OCI-LY1 (cell line): ENCODE measurements around the gene TMEM164.

ENCODE experiments used
- H2AFZ ChIP-seq: fragments of 200-600 bp; sonication (generic), shearing (Covaris generic); 2 replicates; pipeline ENCODE4 v1.6.0; 2014; ENCODE audit warnings: antibody characterized with exemption, mild to moderate bottlenecking, low read length
- H3F3A ChIP-seq: fragments of 200-600 bp; sonication (generic), shearing (Covaris generic); 2 replicates; pipeline ENCODE4 v1.6.0; 2014; ENCODE audit warnings: mild to moderate bottlenecking, antibody characterized with exemption, low read length, moderate library complexity; ENCODE audit not compliant: insufficient read depth
- H3K27ac ChIP-seq: fragments of 200-600 bp; sonication (generic); 2 replicates; pipeline ENCODE4 v1.5.1; 2014; ENCODE audit warnings: low read length, mixed run types, mild to moderate bottlenecking, low read depth; ENCODE audit not compliant: poor library complexity, severe bottlenecking
- H3K27me3 ChIP-seq: fragments of 200-600 bp; sonication (generic); 2 replicates; pipeline ENCODE4 v1.6.0; 2014; ENCODE audit warnings: antibody characterized with exemption, mild to moderate bottlenecking, low read length, moderate library complexity; ENCODE audit not compliant: insufficient read depth
- H3K36me3 ChIP-seq: fragments of 200-600 bp; sonication (generic); 2 replicates; pipeline ENCODE4 v1.6.1; 2014; ENCODE audit warnings: mild to moderate bottlenecking, antibody characterized with exemption, low read length, moderate library complexity, mixed read lengths; ENCODE audit not compliant: insufficient read depth
- H3K4me1 ChIP-seq: fragments of 200-600 bp; sonication (generic); 2 replicates; pipeline ENCODE4 v1.5.1; 2014; ENCODE audit warnings: mild to moderate bottlenecking, low read length, moderate library complexity; ENCODE audit not compliant: insufficient read depth, severe bottlenecking
- H3K4me2 ChIP-seq: fragments of 200-600 bp; sonication (generic), shearing (Covaris generic); 2 replicates; pipeline ENCODE4 v1.6.1; 2014; ENCODE audit warnings: low read length
- H3K4me3 ChIP-seq: fragments of 200-600 bp; sonication (generic); 2 replicates; pipeline ENCODE4 v1.5.1; 2014; ENCODE audit warnings: low read length, low read depth, mild to moderate bottlenecking, mixed read lengths; ENCODE audit not compliant: poor library complexity, severe bottlenecking
- H3K79me2 ChIP-seq: fragments of 200-600 bp; shearing (Covaris generic); 2 replicates; pipeline ENCODE4 v1.6.1; 2016; ENCODE audit warnings: mixed run types, low read length, mixed read lengths; ENCODE audit not compliant: insufficient read depth
- H3K9ac ChIP-seq: fragments of 200-600 bp; sonication (generic), shearing (Covaris generic); 2 replicates; pipeline ENCODE4 v1.6.1; 2014; ENCODE audit warnings: mild to moderate bottlenecking, low read length, mixed read lengths
- H3K9me2 ChIP-seq: fragments of 200-600 bp; sonication (generic), shearing (Covaris generic); 2 replicates; pipeline ENCODE4 v1.6.1; 2014; ENCODE audit warnings: low read depth, mild to moderate bottlenecking, low read length, mixed read lengths
- H3K9me3 ChIP-seq: fragments of 200-600 bp; shearing (Covaris generic); 2 replicates; pipeline ENCODE4 v1.6.1; 2014; ENCODE audit warnings: low read length, mixed read lengths
- H4K20me1 ChIP-seq: fragments of 200-600 bp; sonication (generic), shearing (Covaris generic); 2 replicates; pipeline ENCODE4 v1.6.0; 2016; ENCODE audit warnings: mild to moderate bottlenecking, low read length; ENCODE audit not compliant: insufficient read depth
- EZH2 ChIP-seq: fragments of 200-600 bp; sonication (generic), shearing (Covaris generic); IDR thresholded peaks from 2 replicates; pipeline ENCODE4 v1.8.0; 2017; ENCODE audit warnings: borderline replicate concordance, mixed run types, mild to moderate bottlenecking, antibody characterized with exemption, low read length, moderate library complexity, mixed read lengths
- TF ChIP-seq, protein P1 (sequence below): fragments of 200-600 bp; sonication (generic), shearing (Covaris generic); IDR thresholded peaks from 2 replicates; pipeline ENCODE4 v1.5.1; 2017; ENCODE audit warnings: mild to moderate bottlenecking, antibody characterized with exemption, low read length, moderate library complexity, mixed read lengths

TMEM164 gene

GRCh38 chrX:110006821-110007375 is 4.0 kb downstream of the TMEM164 start:
- TF ChIP-seq EZH2, result no peak
- TF ChIP-seq, protein P1, sequence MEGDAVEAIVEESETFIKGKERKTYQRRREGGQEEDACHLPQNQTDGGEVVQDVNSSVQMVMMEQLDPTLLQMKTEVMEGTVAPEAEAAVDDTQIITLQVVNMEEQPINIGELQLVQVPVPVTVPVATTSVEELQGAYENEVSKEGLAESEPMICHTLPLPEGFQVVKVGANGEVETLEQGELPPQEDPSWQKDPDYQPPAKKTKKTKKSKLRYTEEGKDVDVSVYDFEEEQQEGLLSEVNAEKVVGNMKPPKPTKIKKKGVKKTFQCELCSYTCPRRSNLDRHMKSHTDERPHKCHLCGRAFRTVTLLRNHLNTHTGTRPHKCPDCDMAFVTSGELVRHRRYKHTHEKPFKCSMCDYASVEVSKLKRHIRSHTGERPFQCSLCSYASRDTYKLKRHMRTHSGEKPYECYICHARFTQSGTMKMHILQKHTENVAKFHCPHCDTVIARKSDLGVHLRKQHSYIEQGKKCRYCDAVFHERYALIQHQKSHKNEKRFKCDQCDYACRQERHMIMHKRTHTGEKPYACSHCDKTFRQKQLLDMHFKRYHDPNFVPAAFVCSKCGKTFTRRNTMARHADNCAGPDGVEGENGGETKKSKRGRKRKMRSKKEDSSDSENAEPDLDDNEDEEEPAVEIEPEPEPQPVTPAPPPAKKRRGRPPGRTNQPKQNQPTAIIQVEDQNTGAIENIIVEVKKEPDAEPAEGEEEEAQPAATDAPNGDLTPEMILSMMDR, result no peak
- Histone ChIP-seq H3K9me3 (no peaks in the 10 kb centered on the region), H4K20me1 (no peaks in the 10 kb centered on the region), H3K9ac (no peak overlapping the region), H3K36me3 (no peaks in the 10 kb centered on the region), H3K9me2 (no peaks in the 10 kb centered on the region), H2AFZ (no peak overlapping the region), H3K79me2 (no peaks in the 10 kb centered on the region), H3K4me2 (no peak overlapping the region), H3K4me3 (no peak overlapping the region), H3K27me3 (no peaks in the 10 kb centered on the region), H3F3A (no peaks in the 10 kb centered on the region), H3K4me1 (peaks cover 11% of the 10 kb centered on the region), H3K27ac (no peak overlapping the region)

- Histone ChIP-seq H3K27me3 (no peaks in the 10 kb centered on the region), H3K4me1 (peaks cover 8% of the 10 kb centered on the region), H3K9ac (no peak overlapping the region), H3F3A (no peaks in the 10 kb centered on the region), H3K79me2 (no peaks in the 10 kb centered on the region), H3K27ac (no peak overlapping the region), H3K36me3 (no peaks in the 10 kb centered on the region), H2AFZ (no peak overlapping the region), H3K4me3 (no peak overlapping the region), H3K9me3 (no peaks in the 10 kb centered on the region), H3K4me2 (no peak overlapping the region), H4K20me1 (no peaks in the 10 kb centered on the region), H3K9me2 (no peaks in the 10 kb centered on the region)
- no peak for TF ChIP-seq EZH2
- TF ChIP-seq, protein P1, result no peak
Measured at GRCh38 chrX:110008011-110008635, 5.2 kb downstream of the TMEM164 start.

GRCh38 chrX:110012818-110013485 is 10.0 kb downstream of the TMEM164 start:
- Histone ChIP-seq H3K4me3 (no peak overlapping the region), H4K20me1 (no peaks in the 10 kb centered on the region), H3K9me3 (no peaks in the 10 kb centered on the region), H3K27me3 (no peaks in the 10 kb centered on the region), H3K9me2 (no peaks in the 10 kb centered on the region), H3K27ac (no peak overlapping the region), H3F3A (no peaks in the 10 kb centered on the region), H3K36me3 (no peaks in the 10 kb centered on the region), H3K9ac (no peak overlapping the region), H2AFZ (no peak overlapping the region), H3K4me2 (no peak overlapping the region), H3K4me1 (no peaks in the 10 kb centered on the region), H3K79me2 (no peaks in the 10 kb centered on the region)
- TF ChIP-seq, protein P1, result no peak
- TF ChIP-seq EZH2, result no peak
